ENCODE results near the gene VAV2. TPM values are rescaled to one million over a fixed set of nuclear protein-coding genes. Genes with fewer than 3 reads are reported as not detected.

The VAV2 gene
- total RNA-seq, 1 donor from 2014 or later: 12.7 TPM

GRCh38 chr9:133917375-133917774, 74.7 kb downstream of the VAV2 start:
- no peak overlapping the region for H3K27ac ChIP-seq

GRCh38 chr9:133916159-133916541, 76.0 kb downstream of the VAV2 start:
- peaks cover 0 to 4% of the 10 kb centered on the region in 2 donors for H3K4me1 ChIP-seq
- no peaks in the 10 kb centered on the region for H3K27me3 ChIP-seq
- H3K9me3 ChIP-seq: no peaks in the 10 kb centered on the region
- no peaks in the 10 kb centered on the region for H3K36me3 ChIP-seq
- no peak overlapping the region for H3K27ac ChIP-seq
- H3K4me3 ChIP-seq: no peak overlapping the region
- intact Hi-C loops (cut with DNase I): no loop called here
- TF ChIP-seq, protein P1, sequence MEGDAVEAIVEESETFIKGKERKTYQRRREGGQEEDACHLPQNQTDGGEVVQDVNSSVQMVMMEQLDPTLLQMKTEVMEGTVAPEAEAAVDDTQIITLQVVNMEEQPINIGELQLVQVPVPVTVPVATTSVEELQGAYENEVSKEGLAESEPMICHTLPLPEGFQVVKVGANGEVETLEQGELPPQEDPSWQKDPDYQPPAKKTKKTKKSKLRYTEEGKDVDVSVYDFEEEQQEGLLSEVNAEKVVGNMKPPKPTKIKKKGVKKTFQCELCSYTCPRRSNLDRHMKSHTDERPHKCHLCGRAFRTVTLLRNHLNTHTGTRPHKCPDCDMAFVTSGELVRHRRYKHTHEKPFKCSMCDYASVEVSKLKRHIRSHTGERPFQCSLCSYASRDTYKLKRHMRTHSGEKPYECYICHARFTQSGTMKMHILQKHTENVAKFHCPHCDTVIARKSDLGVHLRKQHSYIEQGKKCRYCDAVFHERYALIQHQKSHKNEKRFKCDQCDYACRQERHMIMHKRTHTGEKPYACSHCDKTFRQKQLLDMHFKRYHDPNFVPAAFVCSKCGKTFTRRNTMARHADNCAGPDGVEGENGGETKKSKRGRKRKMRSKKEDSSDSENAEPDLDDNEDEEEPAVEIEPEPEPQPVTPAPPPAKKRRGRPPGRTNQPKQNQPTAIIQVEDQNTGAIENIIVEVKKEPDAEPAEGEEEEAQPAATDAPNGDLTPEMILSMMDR (IDR thresholded peaks at IDR 0.05): no peak
- no peak for DNase-seq (ENCODE audit: low spot score in 2 of 2)

More at GRCh38 chr9:133917375-133917774, 74.7 kb downstream of the VAV2 start:
- no peaks in the 10 kb centered on the region for H3K36me3 ChIP-seq
- no peak for DNase-seq (ENCODE audit: low spot score in 2 of 2)
- H3K9me3 ChIP-seq: no peaks in the 10 kb centered on the region
- intact Hi-C loops (cut with DNase I): no loop called here
- H3K4me3 ChIP-seq: no peak overlapping the region
- TF ChIP-seq, protein P1 (IDR thresholded peaks at IDR 0.05): no peak
- peaks cover 0 to 4% of the 10 kb centered on the region in 2 donors for H3K4me1 ChIP-seq
- no peaks in the 10 kb centered on the region for H3K27me3 ChIP-seq

GRCh38 chr9:133915534-133916158, 76.5 kb downstream of the VAV2 start:
- Histone ChIP-seq H3K27me3 (no peaks in the 10 kb centered on the region), H3K4me3 (no peak overlapping the region), H3K27ac (no peak overlapping the region), H3K4me1 (peaks cover 0 to 4% of the 10 kb centered on the region in 2 donors), H3K9me3 (no peaks in the 10 kb centered on the region), H3K36me3 (no peaks in the 10 kb centered on the region)
- TF ChIP-seq, protein P1 (IDR thresholded peaks at IDR 0.05): no peak
- intact Hi-C loops (cut with DNase I): no loop called here
- no peak for DNase-seq (ENCODE audit: low spot score in 2 of 2)

DNA sequence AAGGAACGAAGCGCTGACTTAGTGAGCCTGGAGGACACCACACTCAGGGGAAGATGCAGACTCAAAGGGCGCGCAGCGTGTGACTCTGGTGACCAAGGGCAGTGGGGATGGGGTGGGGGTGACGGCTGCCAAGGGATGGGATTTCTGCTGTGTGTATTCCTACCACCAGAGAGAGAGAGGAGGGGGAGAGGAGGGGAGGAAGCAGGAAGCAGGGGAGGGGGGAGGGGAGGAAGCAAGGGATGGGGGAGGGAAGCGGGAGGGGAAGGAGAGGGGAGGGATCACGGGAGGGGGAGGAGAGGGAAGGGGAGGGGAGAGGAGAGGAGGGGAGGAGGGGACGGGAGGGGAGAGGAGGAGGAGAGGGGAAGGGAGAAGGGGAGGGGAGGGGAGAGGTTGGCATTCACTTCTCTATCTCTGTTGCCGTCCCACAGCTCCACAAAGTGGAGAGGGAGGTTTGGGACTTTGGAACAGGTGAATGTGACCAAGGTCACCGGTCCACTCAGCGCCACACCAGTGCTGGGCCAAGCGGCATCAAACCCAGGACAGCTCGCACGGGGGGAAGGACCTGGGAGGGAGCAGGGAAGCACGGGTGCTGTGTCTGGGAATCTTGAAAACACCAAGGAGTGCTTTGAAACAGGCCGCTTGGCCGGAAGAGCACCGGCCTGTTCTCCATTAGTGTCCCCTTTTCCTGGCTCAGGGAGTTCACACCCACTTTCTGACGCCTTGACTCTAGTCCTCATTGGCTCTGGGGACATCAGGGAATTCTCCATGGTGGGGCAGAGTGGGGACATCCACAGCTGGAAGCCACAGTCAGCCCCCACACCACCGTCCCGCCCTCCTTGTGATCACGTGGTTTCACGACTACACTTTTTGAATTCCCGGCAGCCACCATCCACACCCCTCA, 77.4 kb downstream of the VAV2 start:
- Histone ChIP-seq H3K9me3 (no peaks in the 10 kb centered on the region), H3K27ac (no peak overlapping the region), H3K27me3 (no peaks in the 10 kb centered on the region), H3K4me3 (no peak overlapping the region), H3K36me3 (no peaks in the 10 kb centered on the region), H3K4me1 (peaks cover 0 to 4% of the 10 kb centered on the region in 2 donors)
- TF ChIP-seq, protein P1 (IDR thresholded peaks at IDR 0.05): no peak
- no peak for DNase-seq (ENCODE audit: low spot score in 2 of 2)
- intact Hi-C loops (cut with DNase I): no loop called here

GRCh38 chr9:133913571-133914369, 78.4 kb downstream of the VAV2 start:
- TF ChIP-seq, protein P1 (IDR thresholded peaks at IDR 0.05): no peak
- no peak overlapping the region for H3K4me3 ChIP-seq
- no peak for DNase-seq (ENCODE audit: low spot score in 2 of 2)
- no peaks in the 10 kb centered on the region for H3K36me3 ChIP-seq
- H3K27me3 ChIP-seq: no peaks in the 10 kb centered on the region
- H3K9me3 ChIP-seq: no peaks in the 10 kb centered on the region
- H3K27ac ChIP-seq: no peak overlapping the region
- intact Hi-C loops (cut with DNase I): no loop called here
- peaks cover 0 to 4% of the 10 kb centered on the region in 2 donors for H3K4me1 ChIP-seq
